HT-29 (cell line): ENCODE data around the gene KIF13A. TPM values are rescaled to one million over a fixed set of nuclear protein-coding genes. Genes with fewer than 3 reads are reported as not detected.
A peak's percentile ranks its signal among the peaks of the same experiment; 100 is the strongest.

Experiments used
- DNase-seq: peaks from one replicate; pipeline ENCODE4 v3.0.0-alpha.2; 2015; ENCODE audit warnings: low spot score
- small RNA-seq: library from RNA; depleted of rRNA; stranded (forward); fragments of <200 nt; gene quantifications from one replicate; pipeline ENCODE3, GENCODE V24; 2014
- total RNA-seq: library from RNA; depleted of rRNA; stranded (reverse); fragments of >200 nt; shearing (Covaris generic); gene quantifications from 2 replicates; pipeline ENCODE4 v1.2.3, GENCODE V29; 2014; rRNA removed

KIF13A gene
- total RNA-seq, 1 experiment from 2014 or later, result 24.4 TPM

- no peak for DNase-seq
Measured at GRCh38 chr6:17724341-17724740, 263.1 kb downstream of the KIF13A start.

GRCh38 chr6:17721671-17722070 lies 265.8 kb downstream of the KIF13A start:
- no peak for DNase-seq

- no peak for DNase-seq
Measured at GRCh38 chr6:17719323-17720041, 268.0 kb downstream of the KIF13A start.

GRCh38 chr6:17716221-17716620 lies 271.2 kb downstream of the KIF13A start:
- no peak for DNase-seq

- peak; percentile 42 for DNase-seq
Measured at GRCh38 chr6:17714879-17715851, 272.3 kb downstream of the KIF13A start.

- DNase-seq, result no peak
Measured at GRCh38 chr6:17714177-17714576, 273.3 kb downstream of the KIF13A start.

- DNase-seq, result no peak
Measured at GRCh38 chr6:17712576-17712975, 274.9 kb downstream of the KIF13A start.

GRCh38 chr6:17710331-17710730 lies 277.1 kb downstream of the KIF13A start:
- DNase-seq, result no peak

- no peak for DNase-seq
Measured at GRCh38 chr6:17709476-17709875, 278.0 kb downstream of the KIF13A start.

Small RNA genes lying within 50 kb of the gene (small RNA-seq; reads per million reads assigned to genes)
- gene RF00019, result not detected
- 7.7 reads per million, percentile 86 among the genes with 10 or more reads in this experiment for gene RNA5SP204

Other genes starting within 250 kb of the KIF13A start
- gene NHLRC1, start 135.0 kb upstream of the KIF13A start, total RNA-seq, result 1.6 and 4.0 TPM in 2 replicates
- 7.1 and 7.4 TPM in 2 replicates for gene TPMT, start 167.4 kb upstream of the KIF13A start, total RNA-seq
- gene KDM1B, start 167.8 kb upstream of the KIF13A start, total RNA-seq, result 12.0 and 19.7 TPM in 2 replicates